HepG2 (cell line): ENCODE data around the gene HCFC1. TPM values are rescaled to one million over a fixed set of nuclear protein-coding genes. Genes with fewer than 3 reads are reported as not detected.
A peak's percentile ranks its signal among the peaks of the same experiment; 100 is the strongest.

Source experiments
- KLF11 ChIP-seq: IDR thresholded peaks from 2 replicates; pipeline ENCODE4 v1.6.1; 2016; ENCODE audit warnings: missing compliant biosample characterization
- MIER2 ChIP-seq: IDR thresholded peaks from 2 replicates; pipeline ENCODE4 v1.6.1; 2016; ENCODE audit warnings: missing biosample characterization, missing genetic modification reagents
- NFKBIZ ChIP-seq: IDR thresholded peaks from 2 replicates; pipeline ENCODE4 v1.6.1; 2018; ENCODE audit warnings: missing genetic modification reagents, missing compliant biosample characterization
- PAWR ChIP-seq: sonication (generic); formaldehyde crosslinking; IDR thresholded peaks from 2 replicates; pipeline ENCODE4 v1.4.0; 2020; ENCODE audit warnings: missing genetic modification reagents, mild to moderate bottlenecking, borderline replicate concordance
- PREB ChIP-seq: sonication (generic); formaldehyde crosslinking; IDR thresholded peaks from 2 replicates; pipeline ENCODE4 v1.4.0; 2020; ENCODE audit warnings: missing genetic modification reagents
- SIN3A ChIP-seq: IDR thresholded peaks from 2 replicates; pipeline ENCODE4 v1.6.1; 2011; ENCODE audit warnings: low read depth, mild to moderate bottlenecking, control low read depth, low read length, borderline replicate concordance
- TBX2 ChIP-seq: sonication (generic); formaldehyde crosslinking; IDR thresholded peaks from 2 replicates; pipeline ENCODE4 v1.5.0; 2020; ENCODE audit warnings: missing genetic modification reagents, mild to moderate bottlenecking, borderline replicate concordance
- TBX3 ChIP-seq: fragments of 450-650 bp; IDR thresholded peaks from 2 replicates; pipeline ENCODE4 v1.6.1; 2017; ENCODE audit warnings: antibody characterized with exemption, mild to moderate bottlenecking, inconsistent platforms, borderline replicate concordance
- ZNF17 ChIP-seq: sonication (generic); formaldehyde crosslinking; IDR thresholded peaks from 2 replicates; pipeline ENCODE4 v1.5.0; 2020; ENCODE audit warnings: mild to moderate bottlenecking, missing genetic modification reagents
- ZNF282 ChIP-seq: fragments of 450-650 bp; IDR thresholded peaks from 2 replicates; pipeline ENCODE4 v1.6.1; 2018; ENCODE audit not compliant: partially characterized antibody
- polyA plus RNA-seq, 8 experiments: library from polyadenylated mRNA; depleted of rRNA in 3 of 8; stranded (reverse) in 7 of 8; unstranded in 1 of 8; fragments of >200 nt; fragmentation: Illumina TruSeq in 4 of 8; extraction: Trizol in 4 of 8; gene quantifications; 2 replicates each; pipeline versions ENCODE4 v1.2.1 to v1.2.3, GENCODE V29; 2011 to 2016; ENCODE audit warnings: low read depth in 4 of 8, missing spikeins in 1 of 8, mixed read lengths in 1 of 8; ENCODE audit not compliant: insufficient read depth in 1 of 8
- total RNA-seq, 5 experiments: library from RNA; depleted of rRNA; stranded (reverse); fragments of >200 nt; fragmentation: Illumina TruSeq; extraction: Trizol; gene quantifications; 2 replicates each; pipeline ENCODE4 v1.2.3, GENCODE V29; 2016; ENCODE audit warnings: low read depth in 1 of 5
- TF ChIP-seq, protein P1 (sequence below), 2 experiments: fragments of 450-650 bp in 1 of 2; sonication (generic) in 1 of 2; formaldehyde crosslinking; IDR thresholded peaks; 2 replicates each; pipeline versions ENCODE4 v1.5.0 to v1.8.0; 2020 to 2022; ENCODE audit warnings: mild to moderate bottlenecking in 1 of 2, missing genetic modification reagents in 1 of 2
- TF ChIP-seq, protein P2 (sequence below): IDR thresholded peaks from 2 replicates; pipeline ENCODE4 v1.6.1; 2018; ENCODE audit warnings: missing genetic modification reagents, mild to moderate bottlenecking, missing compliant biosample characterization
- TF ChIP-seq, protein P3 (sequence below): sonication (generic); formaldehyde crosslinking; IDR thresholded peaks from 2 replicates; pipeline ENCODE4 v1.5.0; 2020; ENCODE audit warnings: mild to moderate bottlenecking, missing genetic modification reagents
- TF ChIP-seq, protein P4 (sequence below): fragments of 450-650 bp; IDR thresholded peaks from 2 replicates; pipeline ENCODE4 v1.6.1; 2017; ENCODE audit warnings: mild to moderate bottlenecking
- TF ChIP-seq, protein P5 (sequence below): sonication (generic); formaldehyde crosslinking; IDR thresholded peaks from 2 replicates; pipeline ENCODE4 v1.8.0; 2022; ENCODE audit warnings: mild to moderate bottlenecking, missing genetic modification reagents, borderline replicate concordance
- TF ChIP-seq, protein P6 (sequence below): IDR thresholded peaks from 2 replicates; pipeline ENCODE4 v1.6.1; 2016; ENCODE audit warnings: missing compliant biosample characterization, missing genetic modification reagents, borderline replicate concordance

HCFC1 gene
- total and polyA plus RNA-seq, 2 of the 13 experiments (the other 11 are each of a cell fraction or from before 2014, with no cell fraction given) = 5.8 to 17.8 TPM

- TF ChIP-seq PREB = no peak
- TF ChIP-seq, protein P1, sequence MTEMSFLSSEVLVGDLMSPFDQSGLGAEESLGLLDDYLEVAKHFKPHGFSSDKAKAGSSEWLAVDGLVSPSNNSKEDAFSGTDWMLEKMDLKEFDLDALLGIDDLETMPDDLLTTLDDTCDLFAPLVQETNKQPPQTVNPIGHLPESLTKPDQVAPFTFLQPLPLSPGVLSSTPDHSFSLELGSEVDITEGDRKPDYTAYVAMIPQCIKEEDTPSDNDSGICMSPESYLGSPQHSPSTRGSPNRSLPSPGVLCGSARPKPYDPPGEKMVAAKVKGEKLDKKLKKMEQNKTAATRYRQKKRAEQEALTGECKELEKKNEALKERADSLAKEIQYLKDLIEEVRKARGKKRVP (CRISPR knock-in tag; IDR thresholded peaks at IDR 0.05) = no peak
- TF ChIP-seq, protein P2, sequence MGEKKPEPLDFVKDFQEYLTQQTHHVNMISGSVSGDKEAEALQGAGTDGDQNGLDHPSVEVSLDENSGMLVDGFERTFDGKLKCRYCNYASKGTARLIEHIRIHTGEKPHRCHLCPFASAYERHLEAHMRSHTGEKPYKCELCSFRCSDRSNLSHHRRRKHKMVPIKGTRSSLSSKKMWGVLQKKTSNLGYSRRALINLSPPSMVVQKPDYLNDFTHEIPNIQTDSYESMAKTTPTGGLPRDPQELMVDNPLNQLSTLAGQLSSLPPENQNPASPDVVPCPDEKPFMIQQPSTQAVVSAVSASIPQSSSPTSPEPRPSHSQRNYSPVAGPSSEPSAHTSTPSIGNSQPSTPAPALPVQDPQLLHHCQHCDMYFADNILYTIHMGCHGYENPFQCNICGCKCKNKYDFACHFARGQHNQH (CRISPR knock-in tag) = peak; percentile 19; the same call in 1 of the 2 replicates
- TF ChIP-seq ZNF17 (CRISPR knock-in tag) = no peak
- no peak for TF ChIP-seq TBX3
- 0 out of 2 replicates have a peak, but pooled peaks have one; percentile 33 for TF ChIP-seq SIN3A
- TF ChIP-seq, protein P3, sequence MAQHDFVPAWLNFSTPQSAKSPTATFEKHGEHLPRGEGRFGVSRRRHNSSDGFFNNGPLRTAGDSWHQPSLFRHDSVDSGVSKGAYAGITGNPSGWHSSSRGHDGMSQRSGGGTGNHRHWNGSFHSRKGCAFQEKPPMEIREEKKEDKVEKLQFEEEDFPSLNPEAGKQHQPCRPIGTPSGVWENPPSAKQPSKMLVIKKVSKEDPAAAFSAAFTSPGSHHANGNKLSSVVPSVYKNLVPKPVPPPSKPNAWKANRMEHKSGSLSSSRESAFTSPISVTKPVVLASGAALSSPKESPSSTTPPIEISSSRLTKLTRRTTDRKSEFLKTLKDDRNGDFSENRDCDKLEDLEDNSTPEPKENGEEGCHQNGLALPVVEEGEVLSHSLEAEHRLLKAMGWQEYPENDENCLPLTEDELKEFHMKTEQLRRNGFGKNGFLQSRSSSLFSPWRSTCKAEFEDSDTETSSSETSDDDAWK (CRISPR knock-in tag) = no peak
- TF ChIP-seq MIER2 (CRISPR knock-in tag) = no peak
- no peak for TF ChIP-seq KLF11 (CRISPR knock-in tag)
- TF ChIP-seq, protein P4, sequence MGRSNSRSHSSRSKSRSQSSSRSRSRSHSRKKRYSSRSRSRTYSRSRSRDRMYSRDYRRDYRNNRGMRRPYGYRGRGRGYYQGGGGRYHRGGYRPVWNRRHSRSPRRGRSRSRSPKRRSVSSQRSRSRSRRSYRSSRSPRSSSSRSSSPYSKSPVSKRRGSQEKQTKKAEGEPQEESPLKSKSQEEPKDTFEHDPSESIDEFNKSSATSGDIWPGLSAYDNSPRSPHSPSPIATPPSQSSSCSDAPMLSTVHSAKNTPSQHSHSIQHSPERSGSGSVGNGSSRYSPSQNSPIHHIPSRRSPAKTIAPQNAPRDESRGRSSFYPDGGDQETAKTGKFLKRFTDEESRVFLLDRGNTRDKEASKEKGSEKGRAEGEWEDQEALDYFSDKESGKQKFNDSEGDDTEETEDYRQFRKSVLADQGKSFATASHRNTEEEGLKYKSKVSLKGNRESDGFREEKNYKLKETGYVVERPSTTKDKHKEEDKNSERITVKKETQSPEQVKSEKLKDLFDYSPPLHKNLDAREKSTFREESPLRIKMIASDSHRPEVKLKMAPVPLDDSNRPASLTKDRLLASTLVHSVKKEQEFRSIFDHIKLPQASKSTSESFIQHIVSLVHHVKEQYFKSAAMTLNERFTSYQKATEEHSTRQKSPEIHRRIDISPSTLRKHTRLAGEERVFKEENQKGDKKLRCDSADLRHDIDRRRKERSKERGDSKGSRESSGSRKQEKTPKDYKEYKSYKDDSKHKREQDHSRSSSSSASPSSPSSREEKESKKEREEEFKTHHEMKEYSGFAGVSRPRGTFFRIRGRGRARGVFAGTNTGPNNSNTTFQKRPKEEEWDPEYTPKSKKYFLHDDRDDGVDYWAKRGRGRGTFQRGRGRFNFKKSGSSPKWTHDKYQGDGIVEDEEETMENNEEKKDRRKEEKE = no peak
- peak; percentile 61 for TF ChIP-seq TBX2 (CRISPR knock-in tag)
- TF ChIP-seq, protein P5, sequence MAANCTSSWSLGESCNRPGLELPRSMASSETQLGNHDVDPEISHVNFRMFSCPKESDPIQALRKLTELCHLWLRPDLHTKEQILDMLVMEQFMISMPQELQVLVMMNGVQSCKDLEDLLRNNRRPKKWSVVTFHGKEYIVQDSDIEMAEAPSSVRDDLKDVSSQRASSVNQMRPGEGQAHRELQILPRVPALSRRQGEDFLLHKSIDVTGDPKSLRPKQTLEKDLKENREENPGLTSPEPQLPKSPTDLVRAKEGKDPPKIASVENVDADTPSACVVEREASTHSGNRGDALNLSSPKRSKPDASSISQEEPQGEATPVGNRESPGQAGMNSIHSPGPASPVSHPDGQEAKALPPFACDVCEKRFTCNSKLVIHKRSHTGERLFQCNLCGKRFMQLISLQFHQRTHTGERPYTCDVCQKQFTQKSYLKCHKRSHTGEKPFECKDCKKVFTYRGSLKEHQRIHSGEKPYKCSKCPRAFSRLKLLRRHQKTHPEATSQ = no peak
- TF ChIP-seq NFKBIZ (CRISPR knock-in tag) = no peak
- TF ChIP-seq ZNF282 = no peak
- TF ChIP-seq, protein P6, sequence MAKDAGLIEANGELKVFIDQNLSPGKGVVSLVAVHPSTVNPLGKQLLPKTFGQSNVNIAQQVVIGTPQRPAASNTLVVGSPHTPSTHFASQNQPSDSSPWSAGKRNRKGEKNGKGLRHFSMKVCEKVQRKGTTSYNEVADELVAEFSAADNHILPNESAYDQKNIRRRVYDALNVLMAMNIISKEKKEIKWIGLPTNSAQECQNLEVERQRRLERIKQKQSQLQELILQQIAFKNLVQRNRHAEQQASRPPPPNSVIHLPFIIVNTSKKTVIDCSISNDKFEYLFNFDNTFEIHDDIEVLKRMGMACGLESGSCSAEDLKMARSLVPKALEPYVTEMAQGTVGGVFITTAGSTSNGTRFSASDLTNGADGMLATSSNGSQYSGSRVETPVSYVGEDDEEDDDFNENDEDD (CRISPR knock-in tag) = no peak; the same call in 1 of the 2 replicates
- no peak for TF ChIP-seq PAWR (CRISPR knock-in tag)
Observed at GRCh38 chrX:153926858-153927671, 44.6 kb downstream of the HCFC1 start (continued).
